HEK293 (cell line): ENCODE data around the gene DHX40.
"Not testable (repeated sequence)": the region's sequence is repeated elsewhere in the genome, so short reads cannot be mapped to it uniquely, and the experiment has no call there.

Experiments
- CTCF ChIA-PET: fragments of 350-600 bp; formaldehyde crosslinking; extraction: SDS; loops from one replicate; lab custom pipeline; 2021; ENCODE audit warnings: antibody characterized with exemption; lab: Yijun Ruan, JAX
- POLR2A ChIA-PET: fragments of 300-600 bp; formaldehyde crosslinking; extraction: SDS; loops from one replicate; lab custom pipeline; 2020; ENCODE audit warnings: antibody characterized with exemption, inconsistent platforms; lab: Yijun Ruan, JAX
- H3K27ac ChIP-seq: fragments of 200-500 bp; sonication (Bioruptor generic); 2 replicates; pipeline ENCODE4 v1.5.1; 2014; ENCODE audit warnings: low read depth, low read length, control low read depth, inconsistent platforms; ENCODE audit errors: extremely low read depth
- H3K36me3 ChIP-seq, 2 experiments: fragments of 200-500 bp in 1 of 2; sonication (Bioruptor generic) in 1 of 2; 1 replicate in 1 of 2; 2 replicates in 1 of 2; pipeline ENCODE4 v1.5.1; 2014 to 2017; ENCODE audit warnings: inconsistent platforms in 2 of 2, low read length in 2 of 2; ENCODE audit not compliant: control insufficient read depth in 2 of 2, insufficient read depth in 1 of 2
- H3K4me1 ChIP-seq: fragments of 200-500 bp; sonication (Bioruptor generic); 2 replicates; pipeline ENCODE4 v1.5.1; 2014; ENCODE audit warnings: mild to moderate bottlenecking, low read length, inconsistent platforms; ENCODE audit not compliant: control insufficient read depth, insufficient read depth
- H3K4me3 ChIP-seq: 2 replicates; pipeline ENCODE4 v1.5.1; 2011; ENCODE audit warnings: low read depth, mild to moderate bottlenecking, control low read depth, low read length, moderate library complexity
- H3K9me3 ChIP-seq: fragments of 200-500 bp; sonication (Bioruptor generic); 2 replicates; pipeline ENCODE4 v1.5.1; 2014; ENCODE audit warnings: low read depth, low read length, inconsistent platforms; ENCODE audit not compliant: control insufficient read depth, insufficient read depth
- BCL6B ChIP-seq: fragments of 450-650 bp; formaldehyde crosslinking; IDR thresholded peaks from 2 replicates; pipeline ENCODE4 v1.5.1; 2017; ENCODE audit warnings: missing biosample characterization, missing genetic modification characterization
- KLF10 ChIP-seq: fragments of 450-650 bp; IDR thresholded peaks from 2 replicates; pipeline ENCODE4 v1.5.1; 2018; ENCODE audit warnings: missing biosample characterization, mild to moderate bottlenecking, missing genetic modification characterization
- MYNN ChIP-seq: fragments of 450-650 bp; formaldehyde crosslinking; IDR thresholded peaks from 2 replicates; pipeline ENCODE4 v1.5.1; 2016; ENCODE audit warnings: missing biosample characterization, missing genetic modification characterization, borderline replicate concordance
- ZBTB17 ChIP-seq: fragments of 450-650 bp; formaldehyde crosslinking; IDR thresholded peaks from 2 replicates; pipeline ENCODE4 v1.5.1; 2016; ENCODE audit warnings: missing biosample characterization, missing genetic modification characterization
- ZNF121 ChIP-seq: fragments of 450-650 bp; formaldehyde crosslinking; IDR thresholded peaks from 2 replicates; pipeline ENCODE4 v1.5.1; 2016; ENCODE audit warnings: missing biosample characterization, missing genetic modification characterization
- ZNF132 ChIP-seq: fragments of 450-650 bp; formaldehyde crosslinking; IDR thresholded peaks from 2 replicates; pipeline ENCODE4 v1.5.1; 2017; ENCODE audit warnings: missing biosample characterization, missing genetic modification characterization, borderline replicate concordance
- ZNF157 ChIP-seq: fragments of 450-650 bp; formaldehyde crosslinking; IDR thresholded peaks from 2 replicates; pipeline ENCODE4 v1.5.1; 2016; ENCODE audit warnings: missing biosample characterization, missing genetic modification characterization
- ZNF23 ChIP-seq: fragments of 450-650 bp; formaldehyde crosslinking; IDR thresholded peaks from 2 replicates; pipeline ENCODE4 v1.5.1; 2016; ENCODE audit warnings: missing biosample characterization, missing genetic modification characterization, borderline replicate concordance
- ZNF280C ChIP-seq: fragments of 450-650 bp; formaldehyde crosslinking; IDR thresholded peaks from 2 replicates; pipeline ENCODE4 v1.5.1; 2016; ENCODE audit warnings: missing biosample characterization, missing genetic modification characterization
- ZNF391 ChIP-seq: fragments of 450-650 bp; formaldehyde crosslinking; IDR thresholded peaks from 2 replicates; pipeline ENCODE4 v1.5.1; 2016; ENCODE audit warnings: low read depth, missing biosample characterization, missing genetic modification characterization, borderline replicate concordance
- ZNF394 ChIP-seq: fragments of 450-650 bp; formaldehyde crosslinking; IDR thresholded peaks from 2 replicates; pipeline ENCODE4 v1.5.1; 2016; ENCODE audit warnings: missing biosample characterization, missing genetic modification characterization, mild to moderate bottlenecking, moderate library complexity, borderline replicate concordance
- ZNF449 ChIP-seq: fragments of 450-650 bp; formaldehyde crosslinking; IDR thresholded peaks from 2 replicates; pipeline ENCODE4 v1.5.1; 2017; ENCODE audit warnings: missing biosample characterization, mild to moderate bottlenecking, missing genetic modification characterization, moderate library complexity
- ZNF558 ChIP-seq: fragments of 450-650 bp; formaldehyde crosslinking; IDR thresholded peaks from 2 replicates; pipeline ENCODE4 v1.5.1; 2016; ENCODE audit warnings: missing biosample characterization, missing genetic modification characterization
- ZNF654 ChIP-seq: fragments of 450-650 bp; formaldehyde crosslinking; IDR thresholded peaks from 2 replicates; pipeline ENCODE4 v1.5.1; 2016; ENCODE audit warnings: low read depth, missing biosample characterization, missing genetic modification characterization
- ZNF670 ChIP-seq: fragments of 450-650 bp; formaldehyde crosslinking; IDR thresholded peaks from 2 replicates; pipeline ENCODE4 v1.5.1; 2016; ENCODE audit warnings: missing biosample characterization, missing genetic modification characterization, low read depth
- ZNF76 ChIP-seq: fragments of 450-650 bp; formaldehyde crosslinking; IDR thresholded peaks from 2 replicates; pipeline ENCODE4; 2016; ENCODE audit warnings: low read depth, missing biosample characterization, missing genetic modification characterization, borderline replicate concordance
- ZNF837 ChIP-seq: fragments of 450-650 bp; formaldehyde crosslinking; IDR thresholded peaks from 2 replicates; pipeline ENCODE4 v1.5.1; 2016; ENCODE audit warnings: missing biosample characterization, missing genetic modification characterization

DHX40 gene

GRCh38 chr17:59558039-59558438 lies 7.4 kb upstream of the DHX40 start (continued):
- TF ChIP-seq ZNF132 (tag by site-specific recombination) (no peak), ZNF558 (tag by site-specific recombination) (no peak), ZNF280C (tag by site-specific recombination) (no peak), ZNF670 (tag by site-specific recombination) (no peak), ZNF157 (tag by site-specific recombination) (no peak), ZNF121 (tag by site-specific recombination) (no peak), ZNF837 (tag by site-specific recombination) (no peak), KLF10 (no peak), ZNF449 (no peak)

GRCh38 chr17:59558953-59559352 lies 6.5 kb upstream of the DHX40 start:
- no peak overlapping the region for H3K4me3 ChIP-seq
- no peaks in the 10 kb centered on the region for H3K9me3 ChIP-seq
- H3K36me3 ChIP-seq, result no peaks in the 10 kb centered on the region
- POLR2A ChIA-PET, result no interaction called here
- TF ChIP-seq ZNF654 (peak; percentile 24), ZNF23 (tag by site-specific recombination) (no peak)
- TF ChIP-seq, all 188 proteins: peak for 1
- H3K4me1 ChIP-seq, result no peaks in the 10 kb centered on the region
- H3K27ac ChIP-seq, result no peak overlapping the region
- CTCF ChIA-PET, result interaction anchor here (0.6 to 4.0 kb wide), 12 partner anchors 12 to 1125 kb away, joined by 3 to 39 read pairs (median 4); no protein-coding TSS in a partner anchor

- CTCF ChIA-PET, result interaction anchor here (0.6 to 4.0 kb wide), 6 partner anchors 10 to 250 kb away, joined by 3 to 39 read pairs (median 4); no protein-coding TSS in a partner anchor
- Histone ChIP-seq H3K27ac (no peak overlapping the region), H3K4me1 (no peaks in the 10 kb centered on the region), H3K4me3 (no peak overlapping the region), H3K9me3 (no peaks in the 10 kb centered on the region), H3K36me3 (no peaks in the 10 kb centered on the region)
- POLR2A ChIA-PET, result no interaction called here
- TF ChIP-seq ZBTB17 (peak; percentile 70), ZNF394 (tag by site-specific recombination) (no peak), ZNF654 (peak; percentile 29), BCL6B (tag by site-specific recombination) (peak; percentile 62)
Observed at GRCh38 chr17:59561042-59561441, 4.4 kb upstream of the DHX40 start.

GRCh38 chr17:59565959-59566324 lies 532 bp downstream of the DHX40 start:
- TF ChIP-seq ZNF76 (tag by site-specific recombination) (peak; percentile 44; the same call in 1 of the 2 replicates), MYNN (tag by site-specific recombination) (peak; percentile 77; the same call in 1 of the 2 replicates), ZNF391 (tag by site-specific recombination) (no peak)
- CTCF ChIA-PET, result interaction anchor here (0.5 kb wide), 1 partner anchor 50 kb away, joined by 3 read pairs; no protein-coding TSS in a partner anchor
- Histone ChIP-seq H3K36me3 (peaks cover 14% of the 10 kb centered on the region in 2 experiments), H3K9me3 (no peaks in the 10 kb centered on the region), H3K4me3 (peak overlapping the region; percentile 90), H3K4me1 (peaks cover 5% of the 10 kb centered on the region; the same call in 1 of the 2 replicates), H3K27ac (peak overlapping the region; percentile 37; the same call in 1 of the 2 replicates)
- POLR2A ChIA-PET, result interaction anchor here (1.6 to 2.1 kb wide), 2 partner anchors 54 to 142 kb away, joined by 5 to 17 read pairs; partner anchors contain the start of genes CLTC, PTRH2 and VMP1

- H3K27ac ChIP-seq, POLR2A ChIA-PET, H3K4me3 ChIP-seq, H3K9me3 ChIP-seq, H3K4me1 ChIP-seq: not testable (repeated sequence)
- H3K36me3 ChIP-seq, result peaks cover 32% of the 10 kb centered on the region in 2 experiments
- CTCF ChIA-PET, result interaction anchor here (1.4 kb wide), 1 partner anchor 9 kb away, joined by 3 read pairs; no protein-coding TSS in a partner anchor
Observed at GRCh38 chr17:59569151-59569550, 3.7 kb downstream of the DHX40 start.
